Uterus (tissue), 2 donors: ENCODE measurements around the gene TUBB1.

ENCODE experiments used
- CTCF ChIP-seq, 4 experiments: fragments of 200-600 bp in 2 of 4; fragments of 450-650 bp in 2 of 4; sonication (generic) in 2 of 4; IDR thresholded peaks; one replicate each; pipeline ENCODE4 v1.5.1; 2016 to 2019; ENCODE audit warnings: antibody characterized with exemption in 4 of 4, mild to moderate bottlenecking in 2 of 4, moderate library complexity in 1 of 4
- POLR2A ChIP-seq, 2 donors: fragments of 450-650 bp; IDR thresholded peaks; one replicate each; pipeline ENCODE4 v1.6.1; 2016; ENCODE audit warnings: antibody characterized with exemption in 2 of 2, mild to moderate bottlenecking in 1 of 2, moderate library complexity in 1 of 2

- TF ChIP-seq CTCF (IDR thresholded peaks at IDR 0.05), result no peak
- no peak for TF ChIP-seq POLR2A (IDR thresholded peaks at IDR 0.05)
Measured at GRCh38 chr20:58995461-58996225, 23.6 kb upstream of the TUBB1 start.
